ENCODE measurements around the gene TERB1.

TERB1 gene

DNA sequence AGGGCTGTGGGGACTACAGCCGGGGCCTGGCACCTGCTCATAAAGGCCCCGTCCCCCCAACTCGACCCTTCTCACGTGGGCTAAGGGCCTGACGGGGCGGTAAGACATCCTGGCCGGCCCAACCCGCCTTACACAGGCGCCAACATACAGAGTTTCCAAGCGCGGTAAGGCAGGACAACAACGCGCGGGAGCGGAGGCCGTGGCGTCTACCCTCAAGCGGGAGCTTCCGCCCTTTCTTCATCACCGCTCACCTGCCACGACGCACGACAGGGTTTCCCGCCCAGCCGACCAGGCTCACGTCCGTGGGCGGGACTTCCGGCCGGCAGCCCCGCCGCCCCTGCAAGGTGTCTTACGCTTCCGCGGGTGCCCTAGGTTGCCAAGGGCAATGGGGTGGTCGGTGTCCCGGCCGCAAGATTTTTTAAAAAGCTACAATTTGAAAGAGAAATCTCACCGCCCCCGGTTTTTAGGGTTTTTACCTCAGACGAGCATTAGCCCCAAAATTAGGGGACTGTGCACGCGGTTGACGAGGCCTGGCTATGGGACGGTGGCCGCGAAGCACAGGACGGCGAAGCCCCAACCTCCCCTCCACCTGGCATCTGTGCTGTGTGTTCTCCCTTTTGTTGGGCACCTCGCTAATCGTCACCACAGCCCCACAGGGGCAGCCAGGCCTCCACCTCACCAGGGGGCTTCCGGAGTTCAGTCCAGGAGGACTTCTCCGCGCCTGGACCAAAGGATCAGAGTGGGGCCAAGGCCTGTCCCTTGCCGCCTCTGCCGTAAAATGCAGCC, at the start of gene TERB1:
Gene TERB1 (minus strand): TSS at position 265 of the 786 bp plus-strand sequence. CDS start 4,786 bp downstream, outside the sequence.
- H3K4me3 ChIP-seq = no peak within 1 kb of the TSS
- TF ChIP-seq, protein P1, sequence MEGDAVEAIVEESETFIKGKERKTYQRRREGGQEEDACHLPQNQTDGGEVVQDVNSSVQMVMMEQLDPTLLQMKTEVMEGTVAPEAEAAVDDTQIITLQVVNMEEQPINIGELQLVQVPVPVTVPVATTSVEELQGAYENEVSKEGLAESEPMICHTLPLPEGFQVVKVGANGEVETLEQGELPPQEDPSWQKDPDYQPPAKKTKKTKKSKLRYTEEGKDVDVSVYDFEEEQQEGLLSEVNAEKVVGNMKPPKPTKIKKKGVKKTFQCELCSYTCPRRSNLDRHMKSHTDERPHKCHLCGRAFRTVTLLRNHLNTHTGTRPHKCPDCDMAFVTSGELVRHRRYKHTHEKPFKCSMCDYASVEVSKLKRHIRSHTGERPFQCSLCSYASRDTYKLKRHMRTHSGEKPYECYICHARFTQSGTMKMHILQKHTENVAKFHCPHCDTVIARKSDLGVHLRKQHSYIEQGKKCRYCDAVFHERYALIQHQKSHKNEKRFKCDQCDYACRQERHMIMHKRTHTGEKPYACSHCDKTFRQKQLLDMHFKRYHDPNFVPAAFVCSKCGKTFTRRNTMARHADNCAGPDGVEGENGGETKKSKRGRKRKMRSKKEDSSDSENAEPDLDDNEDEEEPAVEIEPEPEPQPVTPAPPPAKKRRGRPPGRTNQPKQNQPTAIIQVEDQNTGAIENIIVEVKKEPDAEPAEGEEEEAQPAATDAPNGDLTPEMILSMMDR (IDR thresholded peaks at IDR 0.05) = no peak
- H3K27ac ChIP-seq = no peak within 1 kb of the TSS
- DNase-seq (ENCODE audit: low spot score) = no peak

DNA sequence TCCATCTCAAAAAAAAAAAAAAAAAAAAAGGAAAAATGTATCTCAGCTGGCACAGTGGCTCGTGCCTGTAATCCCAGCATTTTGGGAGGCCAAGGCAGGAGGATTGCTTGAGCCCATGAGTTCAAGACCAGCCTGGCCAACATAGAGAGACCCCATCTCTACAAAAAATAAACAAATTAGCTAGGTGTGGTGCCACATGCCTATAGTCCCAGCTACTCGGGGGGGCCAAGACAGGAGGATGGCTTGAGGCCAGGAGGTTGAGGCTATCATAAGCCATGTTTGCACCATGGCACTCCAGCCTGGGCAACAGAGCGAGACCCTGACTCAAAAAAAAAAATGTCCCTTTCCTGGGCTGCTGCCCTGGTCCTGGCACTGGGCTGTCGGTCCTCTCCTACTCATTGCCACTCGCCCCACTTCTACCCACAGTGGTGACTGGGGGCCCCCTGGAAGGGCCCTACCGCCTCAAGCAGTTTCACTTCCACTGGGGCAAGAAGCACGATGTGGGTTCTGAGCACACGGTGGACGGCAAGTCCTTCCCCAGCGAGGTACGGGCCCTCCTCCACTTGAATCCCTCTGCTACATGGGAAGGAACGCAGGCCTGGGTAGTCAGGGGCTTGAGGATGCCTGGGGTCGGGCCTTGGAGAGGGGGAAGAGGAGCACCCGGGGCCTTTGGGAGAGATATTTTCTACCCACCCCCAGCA, 48.9 kb upstream of the TERB1 start:
- TF ChIP-seq, protein P1 (IDR thresholded peaks at IDR 0.05) = no peak
- Histone ChIP-seq H3K4me3 (no peak overlapping the region), H3K27ac (no peak overlapping the region)
- no peak for DNase-seq (ENCODE audit: low spot score)

DNA sequence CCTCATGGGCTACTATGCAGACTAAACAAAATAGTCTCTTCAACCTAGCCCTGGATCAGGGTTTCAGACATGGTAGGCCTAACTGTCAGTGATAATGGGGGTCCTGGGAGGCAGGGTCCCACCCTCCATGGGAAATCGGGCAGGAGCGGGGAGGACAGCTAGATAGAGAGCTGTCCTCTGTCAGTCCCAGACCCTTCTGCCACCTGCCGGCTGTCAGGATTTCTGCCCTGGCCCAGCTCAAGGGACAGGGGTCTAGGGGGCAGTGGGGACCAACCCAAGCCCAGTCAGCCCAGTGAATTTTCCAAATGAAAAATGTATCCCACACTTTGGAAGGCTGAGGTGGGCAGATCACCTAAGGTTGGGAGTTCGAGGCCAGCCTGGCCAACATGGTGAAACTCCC, 48.2 kb upstream of the TERB1 start:
- TF ChIP-seq, protein P1 (IDR thresholded peaks at IDR 0.05) = no peak
- no peak for DNase-seq (ENCODE audit: low spot score)
- Histone ChIP-seq H3K27ac (no peak overlapping the region), H3K4me3 (no peak overlapping the region)

- H3K27ac ChIP-seq = no peak overlapping the region
- TF ChIP-seq, protein P1 (IDR thresholded peaks at IDR 0.05) = no peak
These were observed 47.6 kb upstream of the TERB1 start for GRCh38 chr16:66849021-66849420.

GRCh38 chr16:66848172-66848571, 46.8 kb upstream of the TERB1 start:
- TF ChIP-seq, protein P1 (IDR thresholded peaks at IDR 0.05) = no peak
- no peak for DNase-seq (ENCODE audit: low spot score)
- no peak overlapping the region for H3K27ac ChIP-seq
- no peak overlapping the region for H3K4me3 ChIP-seq

More at GRCh38 chr16:66849021-66849420, 47.6 kb upstream of the TERB1 start:
- H3K4me3 ChIP-seq = no peak overlapping the region
- no peak for DNase-seq (ENCODE audit: low spot score)

DNA sequence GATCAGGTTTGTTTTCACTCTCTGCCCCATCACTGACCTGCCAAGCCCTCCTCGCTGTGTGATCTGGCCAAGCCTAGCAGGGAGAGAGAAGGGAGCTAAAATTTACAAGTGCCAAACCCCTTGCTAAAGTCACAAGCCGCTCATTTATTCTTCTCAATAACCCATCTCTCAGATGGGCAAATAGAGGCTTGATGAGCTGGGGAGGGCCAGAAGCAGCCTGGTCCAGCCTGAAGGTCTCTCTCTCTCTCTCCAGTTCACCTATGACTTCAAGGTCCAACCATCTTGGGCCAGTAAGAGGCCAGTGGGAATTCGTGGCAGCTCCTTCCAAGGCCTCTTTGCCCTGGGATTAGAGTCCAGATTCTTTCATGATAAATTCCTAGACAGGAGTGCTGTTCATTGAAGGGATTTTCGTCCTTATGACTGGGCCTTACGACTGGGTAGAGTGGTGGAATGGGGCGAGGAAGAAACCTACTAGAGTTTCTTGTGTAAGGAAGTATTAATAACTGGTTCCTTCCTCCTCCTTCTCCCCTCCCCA, 46.2 kb upstream of the TERB1 start:
- Histone ChIP-seq H3K27ac (no peak overlapping the region), H3K4me3 (no peak overlapping the region)
- TF ChIP-seq, protein P1 (IDR thresholded peaks at IDR 0.05) = no peak
- DNase-seq (ENCODE audit: low spot score) = no peak
